Stimulated activated CD8-positive, alpha-beta memory T cell treated with anti-CD3 and anti-CD28 coated beads, Interleukin-4, amount 100 ng/mL, for 4 hours (primary cell): ENCODE data around the gene AFF3.
"Not testable (repeated sequence)": the region's sequence is repeated elsewhere in the genome, so short reads cannot be mapped to it uniquely, and the experiment has no call there.

ENCODE experiments used
- DNase-seq, 2 donors: peaks; one replicate each; pipeline ENCODE4 v3.0.0-alpha.2; 2020; ENCODE audit warnings: low read depth in 2 of 2, low spot score in 1 of 2

AFF3 gene

DNA sequence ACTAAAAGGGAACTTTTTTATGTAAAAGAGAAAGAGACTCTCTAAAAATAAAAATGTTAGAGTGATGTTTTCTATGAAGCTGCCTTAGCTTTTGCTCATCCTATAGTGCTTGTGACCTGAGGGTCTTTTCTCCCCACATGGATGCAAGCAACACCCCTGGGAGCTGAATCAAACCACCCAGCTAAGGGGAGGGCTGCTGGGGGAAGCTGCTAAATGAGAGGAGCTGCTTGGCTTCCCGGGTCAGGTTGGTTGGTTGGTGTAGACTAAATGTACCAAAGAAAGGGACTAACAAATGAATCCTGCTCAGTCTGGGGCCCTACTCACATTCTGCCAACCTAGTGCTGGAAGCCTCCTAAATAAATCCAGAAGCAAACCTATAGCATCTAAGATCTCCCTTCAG, 35.0 kb downstream of the AFF3 start:
- no peak for DNase-seq

DNA sequence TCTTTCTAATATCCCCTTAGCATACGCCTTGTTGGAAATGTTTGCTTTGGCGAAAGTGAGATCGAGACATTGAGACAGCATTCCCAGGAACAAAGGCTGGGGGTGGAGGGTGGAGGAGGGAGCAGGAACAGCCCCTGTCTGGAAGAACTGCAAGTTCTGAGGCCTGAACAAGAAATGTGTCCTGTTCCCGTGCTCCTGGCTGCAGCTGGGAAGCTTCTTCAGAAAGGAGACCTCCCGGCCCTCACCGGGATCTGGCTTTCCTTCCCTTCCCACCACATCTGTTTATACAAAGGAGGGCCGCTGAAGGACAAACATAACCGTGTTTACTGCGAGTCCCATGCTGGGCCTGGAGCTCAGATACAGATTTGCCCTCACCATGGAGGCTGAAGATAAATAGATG, 35.9 kb downstream of the AFF3 start:
- DNase-seq = no peak

GRCh38 chr2:100105678-100106054, 36.7 kb downstream of the AFF3 start:
- DNase-seq = no peak

DNA sequence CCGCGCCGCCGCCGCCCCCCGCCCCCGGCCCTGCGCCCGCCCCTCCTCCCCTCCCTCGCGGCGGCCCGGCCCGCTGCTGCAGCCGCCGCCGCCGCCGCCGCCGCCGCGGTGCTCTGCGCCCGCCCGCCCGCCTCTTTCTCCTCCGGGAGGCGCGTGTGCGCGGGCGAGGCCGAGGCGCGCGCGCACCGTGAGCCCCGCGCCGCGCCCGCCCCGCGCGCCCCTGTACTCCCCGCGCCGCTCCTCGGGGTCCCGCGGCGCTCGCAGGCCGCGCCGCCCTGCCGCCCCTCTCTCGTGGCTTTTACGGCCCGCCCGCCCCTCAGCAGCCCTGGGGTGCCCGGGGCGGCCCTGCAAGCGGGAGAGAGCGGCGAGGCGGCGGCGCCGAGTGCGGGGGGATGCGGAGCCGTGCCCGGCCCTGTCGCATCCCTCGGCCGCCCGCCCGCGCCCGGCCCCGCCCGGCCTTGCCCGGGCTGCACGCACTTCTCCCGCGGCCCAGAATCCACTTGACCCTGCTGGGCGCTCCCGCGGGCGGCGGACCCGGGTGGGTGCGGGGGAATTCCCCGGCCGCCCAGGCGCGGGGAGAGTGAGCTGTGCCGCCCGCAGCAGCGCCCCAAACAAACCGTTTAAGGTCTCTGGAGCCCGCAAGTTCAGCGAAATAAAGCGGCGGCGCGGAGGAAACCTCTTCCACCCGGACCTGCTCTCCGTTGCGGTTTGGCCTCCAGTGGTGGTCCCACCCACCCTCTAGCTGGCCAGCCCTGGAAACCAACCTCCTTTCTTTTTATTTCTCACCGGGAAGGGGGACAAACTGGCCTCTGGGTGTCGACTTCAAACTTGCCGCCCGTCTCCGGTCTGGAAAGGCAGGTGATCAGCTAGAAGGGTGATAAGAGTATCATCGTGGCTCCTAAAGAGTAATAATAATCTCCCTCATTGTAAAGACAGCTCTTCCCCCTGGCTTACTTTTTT, 37.4 kb downstream of the AFF3 start:
- no peak for DNase-seq

DNA sequence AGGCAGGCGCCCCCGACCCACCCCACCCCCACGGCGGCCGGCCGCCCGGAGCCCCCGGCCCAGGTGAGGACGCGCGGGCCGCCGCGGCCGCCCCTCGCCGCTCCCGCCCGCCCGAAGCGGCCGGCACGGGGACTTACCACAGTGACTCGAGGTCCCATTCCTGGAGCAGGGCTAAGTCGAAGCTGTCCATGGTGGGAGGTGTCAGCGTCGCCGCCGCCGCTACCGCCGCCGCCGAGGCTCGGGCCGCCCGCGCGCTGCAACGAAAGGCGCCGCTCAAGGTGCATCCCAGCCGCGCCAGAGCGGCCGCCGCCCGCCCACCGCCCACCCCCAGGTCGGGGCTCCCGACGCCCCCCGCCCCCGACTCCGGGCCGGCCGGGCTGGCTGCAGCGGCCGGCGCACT, 38.1 kb downstream of the AFF3 start:
- not testable (repeated sequence) for DNase-seq

DNA sequence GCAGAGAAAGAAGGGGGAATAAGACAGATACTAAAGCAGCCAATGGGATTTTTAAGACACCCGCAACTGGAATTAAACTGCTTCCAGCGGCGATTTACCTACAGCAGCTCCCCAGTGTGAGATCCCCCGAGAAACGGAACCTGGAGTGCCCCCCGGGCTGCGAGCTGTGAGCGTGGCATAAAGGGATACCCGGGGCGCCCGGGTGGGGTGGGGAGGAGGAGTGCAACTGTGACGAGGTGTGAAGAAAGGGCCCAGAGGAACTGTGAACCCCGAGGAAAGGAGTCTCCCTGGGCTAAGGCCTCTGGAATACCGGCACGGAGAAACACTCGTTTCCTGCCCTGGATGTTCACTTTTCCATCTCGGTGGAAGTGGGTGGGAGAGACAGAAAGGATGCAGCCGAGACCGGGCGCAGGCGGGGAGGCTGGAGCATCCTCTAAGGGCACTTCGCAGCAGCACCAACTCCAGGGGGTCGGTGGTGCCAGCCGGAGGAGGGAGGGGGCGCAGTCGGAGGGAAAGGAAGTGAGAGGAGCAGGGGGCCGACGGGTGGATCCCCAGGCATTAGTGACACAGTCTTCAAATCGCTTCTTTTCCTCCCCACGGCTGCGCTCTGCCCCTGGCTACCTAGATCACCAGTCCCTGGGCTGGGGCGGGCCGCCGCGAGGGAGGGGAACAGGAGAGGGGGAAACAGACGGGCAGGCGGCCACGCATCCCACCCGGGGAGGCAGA, 38.7 kb downstream of the AFF3 start:
- not testable (repeated sequence) for DNase-seq

GRCh38 chr2:100102466-100103180, 39.8 kb downstream of the AFF3 start:
- not testable (repeated sequence) for DNase-seq

- DNase-seq = not testable (repeated sequence)
Measured at GRCh38 chr2:100098855-100099254, 43.5 kb downstream of the AFF3 start.

GRCh38 chr2:100097611-100098294, 44.6 kb downstream of the AFF3 start:
- not testable (repeated sequence) for DNase-seq

DNA sequence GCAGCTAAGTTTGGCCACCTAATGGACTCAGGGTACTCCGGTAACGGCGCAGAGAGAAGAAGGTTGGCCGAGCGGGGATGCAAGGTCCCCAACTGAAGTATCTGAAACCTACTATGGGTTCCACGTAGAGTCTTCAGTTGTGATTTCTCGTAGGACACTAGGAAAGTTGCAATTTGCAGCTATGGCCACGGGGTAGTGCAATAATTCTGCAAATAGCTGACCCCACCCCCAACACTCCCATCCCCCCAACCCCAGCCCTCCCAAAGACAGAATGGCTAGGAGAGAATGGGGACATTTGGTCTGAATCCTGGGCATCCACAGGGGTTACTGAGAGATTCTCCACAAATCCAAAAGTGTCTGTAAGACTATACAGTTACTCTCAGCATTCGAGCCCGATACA, 46.5 kb downstream of the AFF3 start:
- not testable (repeated sequence) for DNase-seq

DNA sequence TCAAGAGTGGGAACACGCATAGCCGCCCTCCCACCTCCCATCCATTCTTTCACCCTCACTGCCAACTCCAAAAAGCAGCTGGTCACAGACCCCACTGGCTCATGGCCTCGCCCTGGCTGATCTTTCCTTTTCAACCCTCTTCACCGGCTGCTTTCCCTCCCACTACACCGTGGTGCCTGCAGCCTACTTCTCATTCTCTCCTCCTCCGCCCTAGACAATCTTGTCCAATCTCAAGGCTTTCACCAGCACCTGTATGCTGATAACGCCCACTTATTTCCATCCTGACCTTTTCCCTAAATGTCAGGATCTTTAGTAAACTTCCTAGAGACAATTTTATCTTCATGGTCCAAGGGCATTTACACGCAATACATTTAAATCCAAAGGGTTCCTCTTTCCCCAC, 50.6 kb downstream of the AFF3 start:
- not testable (repeated sequence) for DNase-seq

DNA sequence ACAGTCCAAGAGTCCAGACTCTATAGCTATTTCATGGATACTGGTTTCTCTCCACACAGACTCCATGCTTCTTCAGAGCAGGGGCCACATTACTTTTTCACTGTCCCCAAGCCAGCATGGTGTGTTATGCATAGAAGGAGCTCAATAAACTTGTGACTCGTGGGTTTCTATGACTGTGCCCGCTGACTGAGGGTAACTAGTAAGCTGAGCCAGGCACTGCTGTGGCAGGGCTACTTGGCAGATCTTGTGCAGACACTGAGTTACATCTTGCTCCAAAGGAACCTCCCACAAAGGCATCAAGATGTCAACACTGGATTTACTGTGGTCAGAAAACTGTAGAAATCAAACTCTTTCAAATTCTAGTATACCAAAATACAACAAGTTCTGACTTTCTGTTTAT, 56.6 kb downstream of the AFF3 start:
- not testable (repeated sequence) for DNase-seq

DNA sequence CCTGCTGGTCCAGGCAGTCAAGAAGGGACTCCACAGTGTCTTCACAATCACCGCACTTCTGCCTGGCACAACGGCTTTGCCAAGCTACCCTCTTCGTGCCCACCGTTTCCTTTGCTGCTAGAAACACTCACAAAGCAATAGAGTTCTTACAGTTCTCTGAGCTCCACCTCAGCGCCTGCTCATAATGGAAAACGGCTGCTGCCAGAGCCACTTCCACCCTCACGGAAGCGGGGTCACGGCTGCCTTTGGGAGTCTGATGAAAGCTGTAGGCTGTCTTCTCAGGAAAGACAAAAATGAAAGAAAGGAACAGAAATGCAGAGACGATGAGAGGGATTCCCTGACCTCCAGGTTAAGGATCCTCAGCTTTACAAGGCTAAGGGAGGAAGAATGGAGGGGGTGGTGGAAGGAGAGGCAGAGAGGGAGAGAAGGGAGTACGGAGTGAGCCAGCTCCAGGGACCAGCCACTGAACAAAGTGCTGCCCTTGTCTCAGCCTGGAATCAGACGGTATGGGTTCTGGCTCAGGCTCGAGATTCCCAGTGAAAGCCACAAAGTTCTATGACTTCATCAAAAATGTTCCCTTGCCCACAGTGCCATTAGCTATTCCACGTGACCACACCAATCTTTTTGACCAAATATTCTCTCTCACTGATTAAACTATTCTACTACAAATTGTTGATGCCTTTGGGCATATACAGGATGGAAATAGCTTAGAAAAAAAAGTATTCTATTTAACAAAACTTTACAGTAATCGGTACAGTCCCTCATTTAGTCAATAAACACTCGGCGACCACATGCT, 58.8 kb downstream of the AFF3 start:
- DNase-seq = not testable (repeated sequence)

DNA sequence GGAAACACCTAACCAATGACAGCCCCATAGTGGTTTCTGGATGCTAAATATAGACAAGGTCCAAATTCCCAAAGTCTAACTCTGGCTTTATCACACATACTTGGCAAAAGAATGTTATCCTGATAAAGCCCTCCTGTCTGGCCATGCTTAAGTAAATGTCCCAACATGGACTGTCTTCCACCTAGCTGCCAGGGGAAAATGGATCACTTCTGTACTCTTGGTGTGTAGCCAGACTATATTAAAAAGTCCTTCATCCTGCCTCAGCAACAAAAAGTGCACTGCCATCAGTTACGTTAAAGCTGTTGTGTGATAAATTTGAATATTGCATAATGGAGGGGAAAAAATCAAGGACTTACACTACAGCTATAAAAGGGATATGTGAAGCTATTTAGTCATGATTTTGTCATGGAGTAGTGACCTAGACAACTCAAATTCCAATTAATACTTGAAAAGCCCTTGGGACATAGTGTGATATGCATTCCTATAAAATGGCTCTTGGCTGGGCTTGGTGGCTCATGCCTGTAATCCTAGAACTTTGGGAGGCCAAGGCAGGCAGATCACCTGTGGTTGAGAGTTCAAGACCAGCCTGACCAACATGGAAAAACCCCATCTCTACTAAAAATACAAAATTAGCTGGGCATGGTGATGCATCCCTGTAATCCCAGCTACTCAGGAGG, 60.0 kb downstream of the AFF3 start:
- DNase-seq = not testable (repeated sequence)

- DNase-seq = no peak
Measured at GRCh38 chr2:100077935-100078334, 64.5 kb downstream of the AFF3 start.

DNA sequence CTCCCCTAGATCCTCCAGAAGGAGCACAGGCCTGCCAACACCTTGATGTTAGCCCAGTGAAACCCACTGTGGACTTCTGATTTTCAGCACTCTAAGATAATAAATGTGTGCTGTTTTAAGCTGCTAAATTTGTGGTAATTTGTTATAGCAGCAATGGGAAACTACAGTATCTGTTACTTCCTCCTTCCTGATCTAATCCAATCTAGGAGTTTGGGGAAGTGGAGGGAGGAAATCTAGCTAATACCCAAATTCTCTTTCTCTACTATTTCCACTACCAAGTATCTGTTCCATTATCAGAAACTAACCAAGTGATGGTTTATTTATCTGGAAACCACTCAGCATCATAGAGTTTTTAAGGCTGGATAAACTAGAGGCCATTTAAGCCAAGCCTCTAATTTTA, 64.9 kb downstream of the AFF3 start:
- no peak for DNase-seq

DNA sequence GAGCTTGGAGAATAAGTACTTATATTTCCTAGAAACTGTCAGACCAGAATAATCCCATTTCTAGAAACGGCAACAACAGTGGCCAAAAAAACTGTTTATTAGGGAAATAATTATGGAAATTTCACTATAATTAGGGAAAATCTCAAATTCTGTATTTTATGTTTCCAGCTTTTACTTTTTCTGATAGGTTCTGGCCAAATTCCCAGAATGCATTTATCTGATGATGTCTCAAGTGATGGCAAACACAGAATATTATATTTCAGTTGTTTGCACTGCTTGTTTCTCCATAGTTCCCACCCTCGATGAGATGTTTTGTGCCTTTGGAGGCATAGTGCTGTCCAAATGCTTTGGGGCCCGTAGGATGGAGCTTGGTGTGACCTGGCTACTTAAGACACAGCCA, 66.9 kb downstream of the AFF3 start:
- no peak for DNase-seq

DNA sequence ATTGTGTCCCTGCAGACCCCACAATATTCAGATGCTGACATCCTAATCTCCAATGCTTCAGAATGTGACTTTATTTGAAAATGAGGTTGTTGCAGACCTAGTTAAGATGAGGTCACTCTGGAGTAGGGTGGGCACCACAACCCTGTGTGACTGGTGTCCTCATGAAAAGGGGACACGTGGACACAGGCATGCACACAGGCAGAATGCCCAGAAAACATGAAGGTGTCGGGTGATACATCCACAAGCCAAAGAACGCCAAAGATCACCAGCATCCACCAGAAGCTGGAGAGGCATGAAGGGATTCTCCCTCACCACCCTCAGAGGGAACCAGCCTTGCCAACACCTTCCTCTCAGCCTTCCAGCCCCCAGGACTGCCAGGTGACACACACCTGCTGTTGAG, 69.3 kb downstream of the AFF3 start:
- DNase-seq = no peak

GRCh38 chr2:100072503-100072902, 69.9 kb downstream of the AFF3 start:
- no peak for DNase-seq
